HG03342 (cell line): Measurements from ENCODE around the gene PTDSS2.
"Not testable (repeated sequence)": the region's sequence is repeated elsewhere in the genome, so short reads cannot be mapped to it uniquely, and the experiment has no call there.

Source experiments
- ATAC-seq: cut with Tn5 transposase; IDR thresholded peaks from one replicate; pipeline ENCODE4 v1.9.1; 2021; ENCODE audit warnings: mild to moderate bottlenecking, moderate library complexity; ENCODE audit not compliant: unreplicated experiment

The PTDSS2 gene

GRCh38 chr11:464316-464715 is 14.2 kb downstream of the PTDSS2 start:
- no peak for ATAC-seq

GRCh38 chr11:465896-466530 is 15.9 kb downstream of the PTDSS2 start:
- ATAC-seq, result no peak

GRCh38 chr11:468036-468435 is 18.0 kb downstream of the PTDSS2 start:
- ATAC-seq, result no peak

GRCh38 chr11:468493-468892 is 18.4 kb downstream of the PTDSS2 start:
- ATAC-seq, result no peak

- ATAC-seq, result not testable (repeated sequence)
These were observed 19.1 kb downstream of the PTDSS2 start for GRCh38 chr11:469026-469683.

- ATAC-seq, result no peak
These were observed 19.8 kb downstream of the PTDSS2 start for GRCh38 chr11:469684-470560.

GRCh38 chr11:471468-472145 is 21.5 kb downstream of the PTDSS2 start:
- no peak for ATAC-seq

- no peak for ATAC-seq
These were observed 22.2 kb downstream of the PTDSS2 start for GRCh38 chr11:472272-472671.

- no peak for ATAC-seq
These were observed 22.7 kb downstream of the PTDSS2 start for GRCh38 chr11:472816-473215.

GRCh38 chr11:473415-473814 is 23.3 kb downstream of the PTDSS2 start:
- no peak for ATAC-seq

- ATAC-seq, result no peak
These were observed 24.1 kb downstream of the PTDSS2 start for GRCh38 chr11:473962-474785.

- ATAC-seq, result no peak
These were observed 24.9 kb downstream of the PTDSS2 start for GRCh38 chr11:474914-475506.

- ATAC-seq, result no peak
These were observed 25.9 kb downstream of the PTDSS2 start for GRCh38 chr11:475941-476340.

- ATAC-seq, result no peak
These were observed 26.3 kb downstream of the PTDSS2 start for GRCh38 chr11:476416-476815.

GRCh38 chr11:477052-477715 is 27.1 kb downstream of the PTDSS2 start:
- ATAC-seq, result no peak

GRCh38 chr11:479311-479710 is 29.2 kb downstream of the PTDSS2 start:
- ATAC-seq, result no peak

- no peak for ATAC-seq
These were observed 34.5 kb downstream of the PTDSS2 start for GRCh38 chr11:484616-485015.

- no peak for ATAC-seq
These were observed 36.1 kb downstream of the PTDSS2 start for GRCh38 chr11:486189-486588.

GRCh38 chr11:487571-488021 is 37.5 kb downstream of the PTDSS2 start:
- ATAC-seq, result no peak
